NCI-H748 treated with DMSO at 0.1 percent for 48 hours (cell line): ENCODE results near the gene GALNT17.

Source experiments
- DNase-seq: peaks from one replicate; lab custom pipeline; 2025; lab: John Stamatoyannopoulos, UW

The GALNT17 gene

DNA sequence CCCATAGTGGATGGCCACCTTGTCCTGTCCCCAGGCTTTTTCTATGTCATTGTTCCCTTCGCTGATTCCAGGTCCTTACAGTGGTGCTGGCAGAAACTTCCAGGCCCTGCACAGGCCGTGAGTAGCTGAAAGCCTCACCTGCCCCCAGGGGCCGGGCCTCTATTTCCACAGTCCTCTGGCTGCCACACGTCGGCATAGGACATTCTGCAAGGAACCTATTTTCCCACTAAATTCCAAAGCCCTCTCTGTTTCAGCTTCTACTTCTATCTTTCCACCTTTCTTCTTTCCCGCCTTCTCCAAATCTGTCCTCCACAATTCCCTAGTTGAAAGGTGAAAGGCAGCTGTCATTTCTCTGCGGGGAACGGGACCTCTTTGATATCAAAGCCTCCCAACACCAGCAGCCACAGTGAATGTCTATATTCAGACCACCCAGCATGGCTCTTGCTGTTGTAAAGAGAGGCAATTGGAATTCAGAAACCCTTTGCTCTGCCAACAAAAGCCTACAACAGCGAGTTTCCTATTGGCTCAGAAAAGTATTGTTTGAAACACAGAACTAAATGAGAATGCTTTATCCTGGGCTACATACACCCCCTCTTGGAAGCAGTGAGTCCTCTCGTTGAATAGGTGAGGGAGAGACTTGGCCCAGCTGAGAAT is 607.7 kb downstream of the GALNT17 start:
- DNase-seq: no peak

DNA sequence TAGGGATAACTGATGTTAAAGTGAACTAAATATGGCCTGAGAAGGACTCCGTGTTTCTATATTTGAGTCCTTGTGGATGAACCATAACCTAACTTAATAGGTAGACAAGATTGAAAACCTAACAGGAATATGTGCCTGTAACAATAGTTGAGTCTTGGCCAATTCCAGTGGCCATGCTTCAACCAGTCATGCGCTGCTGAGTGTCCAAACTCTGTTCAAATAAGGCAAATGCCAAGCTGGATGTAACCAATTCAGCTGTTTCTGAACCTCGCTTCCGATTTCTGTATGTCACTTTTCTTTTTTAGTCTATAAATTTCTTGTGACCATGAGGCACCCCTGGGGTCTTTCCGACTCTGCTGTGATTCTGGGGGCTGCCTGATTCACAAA is 608.2 kb downstream of the GALNT17 start:
- DNase-seq: no peak

DNA sequence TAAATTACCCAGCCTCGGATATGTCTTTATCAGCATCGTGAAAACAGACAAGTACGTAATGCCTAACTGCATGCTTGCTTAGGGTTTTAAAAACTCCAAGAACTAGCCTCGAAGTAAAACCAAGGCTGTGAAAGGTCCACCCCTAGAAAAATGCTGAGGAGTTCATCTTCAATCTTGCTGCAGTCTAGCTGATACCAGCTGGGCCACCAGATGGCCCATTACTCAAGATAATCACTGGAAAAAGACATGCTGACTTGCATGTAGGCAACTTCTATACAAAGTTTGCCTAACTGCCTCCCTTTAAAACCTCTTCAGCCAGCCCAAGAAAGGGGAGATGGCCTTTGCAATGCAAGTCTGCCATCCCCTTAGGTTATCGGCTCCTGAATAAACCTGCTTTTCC is 614.1 kb downstream of the GALNT17 start:
- no peak for DNase-seq

DNA sequence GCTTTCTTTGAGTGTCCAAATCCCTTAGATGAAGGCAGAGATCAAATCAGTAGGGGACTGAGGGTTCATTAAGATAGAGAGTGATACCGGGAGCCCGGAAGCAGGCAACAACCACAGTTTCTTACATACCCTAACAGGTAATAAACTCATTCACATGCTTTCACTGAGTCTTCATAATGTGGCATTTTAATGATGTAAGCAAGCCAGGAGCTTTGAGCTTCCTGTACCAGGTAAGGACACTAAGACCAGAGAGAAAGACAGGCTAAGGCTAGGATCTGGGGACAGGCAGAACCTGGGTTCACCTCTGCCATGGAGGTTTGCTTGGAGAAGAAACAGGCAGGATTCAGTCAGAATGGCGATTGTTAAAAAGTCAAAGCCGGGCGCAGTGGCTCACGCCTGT is 618.3 kb downstream of the GALNT17 start:
- DNase-seq: no peak

DNA sequence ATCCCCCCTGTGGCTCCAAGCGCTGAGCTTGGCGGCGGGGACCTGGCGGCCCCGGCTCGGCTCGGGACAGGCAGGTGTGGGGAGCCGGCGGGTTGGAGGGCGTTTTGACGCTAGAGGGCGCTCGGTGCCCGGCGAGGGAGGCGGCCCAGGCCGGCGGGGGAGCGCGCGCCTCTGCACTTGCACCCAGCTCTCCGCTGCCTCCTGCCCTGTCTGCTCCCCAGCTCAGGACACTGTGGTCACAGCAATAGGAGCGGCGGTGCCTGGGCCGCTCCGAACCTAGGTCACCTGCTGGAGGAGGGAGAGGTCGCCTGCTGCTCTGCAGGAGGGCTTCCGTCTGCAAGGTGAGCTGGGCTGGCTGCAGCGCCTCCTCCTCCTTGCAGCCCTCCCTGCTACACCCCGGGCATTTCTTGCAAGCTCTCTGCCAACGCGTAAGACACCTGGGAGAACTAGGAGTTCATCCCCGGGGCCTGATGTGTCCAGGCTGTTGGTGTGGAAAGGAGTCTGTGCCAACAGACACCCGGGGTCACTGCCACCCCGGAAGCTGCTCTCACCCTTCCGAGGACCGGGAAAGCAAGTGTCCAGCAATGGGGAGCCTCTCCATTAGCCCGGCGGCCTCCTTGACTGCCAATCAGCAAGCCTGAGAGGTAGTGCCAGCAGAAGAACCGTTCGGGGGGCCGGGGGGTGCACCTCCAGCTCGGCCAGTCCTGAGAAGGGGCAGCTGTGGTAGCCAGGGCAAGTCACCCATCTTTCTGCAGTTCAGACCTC is 620.4 kb downstream of the GALNT17 start:
- peak; percentile 36 for DNase-seq

DNA sequence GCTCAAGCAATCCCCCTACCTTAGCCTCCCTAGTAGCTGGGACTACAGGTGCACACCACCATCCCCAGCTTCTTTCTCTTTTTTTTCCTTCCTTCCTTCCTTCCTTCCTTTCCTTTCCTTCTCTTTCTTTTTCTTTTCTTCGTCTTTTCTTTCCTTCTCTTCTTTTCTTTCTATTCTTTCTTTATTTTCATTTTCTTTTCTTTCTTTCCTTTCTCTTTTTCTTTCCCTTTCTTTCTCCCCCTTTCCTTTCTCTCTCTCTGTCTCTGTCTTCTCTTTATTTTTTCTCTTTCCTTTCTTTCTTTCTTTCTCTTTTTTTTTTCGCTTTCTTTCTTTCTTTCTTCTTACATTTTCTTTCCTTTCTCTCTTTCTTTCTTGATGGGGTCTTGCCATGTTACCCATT is 621.3 kb downstream of the GALNT17 start:
- no peak for DNase-seq

DNA sequence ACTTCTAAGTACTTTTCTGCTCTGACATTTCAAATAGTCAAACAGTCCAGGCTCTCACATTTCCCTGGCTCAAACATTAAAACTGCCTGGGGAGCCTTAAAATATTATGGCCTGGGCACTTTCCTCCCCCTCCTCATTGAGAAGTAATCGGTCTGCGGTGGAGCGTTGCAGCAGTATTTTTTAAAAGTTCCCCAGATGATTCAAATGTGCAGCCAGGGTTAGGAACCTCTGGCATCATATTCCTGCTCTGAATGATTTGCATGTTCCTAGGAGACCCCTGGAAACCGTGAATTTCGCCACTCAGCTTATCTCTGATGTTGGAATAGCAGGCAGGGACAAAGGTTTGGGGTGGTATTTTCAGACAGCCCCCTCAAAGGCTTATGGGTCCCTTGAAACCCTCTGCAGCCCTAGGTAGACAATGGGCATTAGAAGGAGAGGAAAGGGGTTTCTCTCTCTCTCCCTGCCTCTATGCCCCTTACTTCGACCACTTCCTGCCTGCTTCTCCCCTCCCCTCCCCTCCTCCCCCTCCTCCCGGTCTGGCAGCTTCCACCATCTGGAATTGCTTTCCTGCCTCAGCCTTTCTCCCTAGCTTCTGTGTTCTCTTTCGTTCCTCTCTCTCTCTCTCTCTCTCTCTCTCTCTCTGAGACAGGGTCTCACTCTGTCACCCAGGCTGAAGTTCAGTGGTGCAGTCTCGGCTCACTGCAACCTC is 622.2 kb downstream of the GALNT17 start:
- no peak for DNase-seq

DNA sequence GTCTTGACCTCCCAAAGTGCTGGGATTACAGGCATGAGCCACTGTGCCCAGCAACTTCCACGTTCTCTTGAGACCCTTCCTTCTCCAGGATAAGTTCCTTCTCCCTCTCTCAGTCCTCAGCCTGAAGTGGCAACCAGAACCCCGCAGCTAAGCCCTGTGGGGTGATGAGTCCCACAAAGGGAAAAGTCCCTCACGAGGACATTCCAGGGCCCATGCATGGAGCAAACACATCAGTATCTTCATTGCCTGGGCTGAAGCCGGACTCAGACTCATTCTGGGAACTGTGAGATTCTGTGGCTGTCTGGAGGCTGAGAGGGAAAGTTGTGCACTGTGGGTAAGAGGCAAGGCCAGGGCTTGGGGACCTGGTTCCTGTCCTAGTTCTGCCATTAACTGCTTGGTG is 622.9 kb downstream of the GALNT17 start:
- DNase-seq: no peak

DNA sequence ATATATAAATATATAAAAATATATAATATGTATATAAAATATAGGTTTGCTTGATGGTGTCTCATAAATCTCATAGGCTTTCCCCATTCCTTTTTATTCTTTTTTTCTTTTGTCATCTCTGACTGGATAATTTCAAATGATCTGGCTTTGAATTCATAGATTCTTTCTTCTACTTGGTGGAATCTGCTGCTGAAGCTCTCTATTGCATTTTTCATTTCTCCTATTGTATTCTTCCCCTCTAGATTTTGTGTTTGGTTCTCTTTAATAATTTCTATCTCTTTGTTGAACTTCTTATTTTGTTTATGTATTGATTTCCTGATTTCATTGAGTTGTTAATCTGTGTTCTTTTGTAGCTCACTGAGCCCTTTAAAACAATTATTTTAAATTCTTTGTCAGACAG is 629.4 kb downstream of the GALNT17 start:
- no peak for DNase-seq
